HCEC 1CT (cell line): ENCODE measurements around the gene RGL1.

Source experiments
- DNase-seq: peaks from one replicate; pipeline ENCODE4 v3.0.0-alpha.2; 2017

RGL1 gene

DNA sequence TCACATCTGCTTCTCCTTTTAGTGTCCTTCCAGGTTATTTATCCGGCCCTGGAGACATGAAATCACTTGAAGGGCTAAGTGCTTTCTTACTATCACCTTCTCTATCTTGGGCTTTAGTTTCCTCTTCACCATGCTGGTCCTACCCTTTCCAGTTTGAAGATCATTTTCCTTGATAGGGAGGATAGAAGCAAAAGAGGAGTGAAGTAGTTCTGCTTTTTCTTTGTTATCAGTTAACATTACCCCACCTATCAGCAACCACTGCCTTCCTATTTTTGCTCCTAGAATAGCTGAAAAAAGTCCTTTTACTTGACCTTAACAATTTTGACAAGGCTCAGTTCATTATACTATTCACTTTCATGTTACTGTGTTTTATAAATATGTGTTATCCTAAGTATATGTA, 19.4 kb downstream of the RGL1 start:
- DNase-seq: no peak

DNA sequence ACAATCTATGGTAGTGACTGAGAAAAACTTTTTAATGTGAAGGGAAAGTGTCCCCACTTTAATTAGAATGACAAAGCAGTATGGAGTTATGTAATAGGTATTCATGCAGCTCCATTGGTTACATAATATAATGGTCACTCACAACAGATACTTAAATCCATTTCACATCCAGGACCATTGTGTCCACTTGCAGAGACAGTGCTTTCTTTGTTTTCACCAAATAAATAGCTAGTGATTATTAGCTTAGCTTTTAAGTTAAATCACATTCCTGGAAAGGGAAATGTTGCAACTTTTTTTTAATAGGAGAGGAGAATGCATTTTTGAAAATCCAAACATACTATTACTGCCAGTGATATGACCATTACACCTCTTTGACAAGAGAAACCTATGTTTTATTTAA, 22.9 kb downstream of the RGL1 start:
- DNase-seq: no peak

DNA sequence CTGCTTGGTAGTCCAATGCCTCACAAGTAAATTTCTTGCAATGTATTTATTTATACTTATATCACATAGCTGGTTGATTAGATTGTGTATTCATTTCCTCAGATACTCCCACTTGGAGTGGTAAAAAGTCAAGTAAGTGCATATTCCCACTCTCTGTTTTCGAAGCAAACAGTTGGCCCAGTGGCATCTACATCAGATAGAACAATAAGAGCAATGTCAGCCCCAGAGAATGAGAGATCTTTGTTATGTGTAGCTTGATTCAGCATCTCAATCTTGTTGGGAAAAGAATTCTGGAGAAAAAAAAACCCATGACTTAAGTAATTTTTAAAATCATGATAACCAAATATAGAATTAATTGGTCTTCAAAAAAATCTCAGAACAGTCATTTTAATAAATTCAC, 25.5 kb downstream of the RGL1 start:
- DNase-seq: no peak

DNA sequence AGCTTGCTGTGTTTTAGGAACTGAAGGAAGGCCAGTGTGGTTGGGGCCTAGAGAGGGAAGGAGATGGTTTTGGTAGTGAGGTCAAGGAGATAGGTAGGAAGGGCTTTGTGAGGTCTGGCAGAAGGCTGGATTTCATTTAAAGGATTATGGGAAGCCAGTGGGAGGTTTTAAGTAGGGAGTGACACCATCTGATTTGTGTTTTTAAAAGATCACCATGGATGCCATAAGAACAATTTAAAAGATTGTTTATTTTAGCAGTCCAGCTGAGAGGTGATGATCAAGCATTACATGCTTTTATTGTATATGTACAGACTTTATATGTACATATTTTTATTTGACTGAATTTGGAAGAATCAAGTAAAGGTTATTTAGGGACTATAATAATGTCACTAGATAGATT, 26.4 kb downstream of the RGL1 start:
- peak; percentile 19 for DNase-seq

DNA sequence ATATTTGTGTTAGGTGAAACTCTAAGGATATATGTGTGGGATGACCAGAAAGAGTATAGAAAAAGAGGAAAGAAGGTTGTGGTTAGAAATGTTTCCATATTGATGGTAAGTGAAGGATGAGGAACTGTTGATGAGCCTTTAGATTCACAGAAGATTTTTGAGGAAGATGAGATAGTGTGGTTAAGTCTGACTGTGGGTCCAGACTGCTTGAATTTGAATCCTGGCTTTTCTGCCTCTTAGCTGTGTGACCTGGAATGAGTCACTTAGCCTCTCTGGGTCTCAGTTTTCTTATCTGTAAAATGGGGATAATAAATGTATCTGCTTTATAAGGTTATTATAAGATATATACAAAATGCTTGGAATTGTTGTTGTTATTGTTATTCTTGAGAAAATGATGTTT, 27.5 kb downstream of the RGL1 start:
- DNase-seq: no peak

DNA sequence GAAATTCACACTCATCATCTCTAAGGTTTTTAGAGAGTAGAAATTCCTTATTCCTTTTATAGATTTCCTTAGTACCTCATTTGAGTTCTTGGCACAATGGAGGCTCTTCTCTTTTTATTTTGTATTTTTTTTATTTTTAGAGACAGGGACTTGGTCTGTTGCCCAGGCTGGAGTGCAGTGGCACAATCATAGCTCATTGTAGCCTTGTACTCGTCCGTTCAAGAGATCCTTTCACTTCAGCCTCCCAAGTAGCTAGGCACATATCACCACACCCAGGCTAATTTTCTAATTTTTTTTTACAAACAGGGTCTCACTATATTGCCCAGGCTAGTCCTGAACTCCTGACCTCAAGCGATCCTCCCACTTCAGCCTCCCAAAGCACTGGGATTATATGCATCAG, 29.6 kb downstream of the RGL1 start:
- no peak for DNase-seq

DNA sequence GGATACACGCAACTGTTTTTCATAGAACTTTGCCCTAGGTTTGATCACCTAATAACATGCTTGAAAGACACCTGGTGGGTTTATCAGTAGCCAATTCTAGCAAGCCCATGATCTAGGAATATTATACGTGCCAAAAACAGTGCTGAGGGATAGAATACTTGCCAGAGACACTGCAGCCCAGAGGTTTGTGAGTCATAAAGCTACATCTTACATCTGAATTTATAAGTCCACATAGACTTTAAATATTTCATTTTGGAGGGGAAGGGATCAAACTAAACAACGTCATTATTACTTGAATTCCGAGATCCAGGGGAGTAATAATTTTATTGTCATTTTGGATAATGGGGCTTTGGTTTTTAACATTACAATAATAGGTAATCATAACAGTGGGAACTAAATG, 31.7 kb downstream of the RGL1 start:
- DNase-seq: no peak

DNA sequence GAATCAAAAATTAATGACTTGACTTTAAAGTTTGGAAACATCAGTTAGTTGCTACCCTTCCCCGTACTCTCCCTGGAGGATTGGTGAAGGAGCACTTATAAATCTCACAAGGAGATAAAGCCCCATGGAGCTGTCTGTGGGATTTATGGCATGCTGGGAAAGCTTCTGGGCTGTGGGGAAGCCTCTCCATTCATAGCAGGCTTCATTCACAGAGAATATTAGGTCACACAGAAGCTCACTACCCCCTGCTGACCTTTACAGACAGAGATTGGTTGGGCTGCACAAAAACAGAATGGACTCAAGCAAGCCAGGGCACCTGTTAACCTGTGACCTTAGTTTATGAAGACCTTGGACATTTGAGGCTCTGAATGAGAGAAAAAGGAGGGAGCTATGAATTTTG, 32.1 kb downstream of the RGL1 start:
- DNase-seq: no peak

DNA sequence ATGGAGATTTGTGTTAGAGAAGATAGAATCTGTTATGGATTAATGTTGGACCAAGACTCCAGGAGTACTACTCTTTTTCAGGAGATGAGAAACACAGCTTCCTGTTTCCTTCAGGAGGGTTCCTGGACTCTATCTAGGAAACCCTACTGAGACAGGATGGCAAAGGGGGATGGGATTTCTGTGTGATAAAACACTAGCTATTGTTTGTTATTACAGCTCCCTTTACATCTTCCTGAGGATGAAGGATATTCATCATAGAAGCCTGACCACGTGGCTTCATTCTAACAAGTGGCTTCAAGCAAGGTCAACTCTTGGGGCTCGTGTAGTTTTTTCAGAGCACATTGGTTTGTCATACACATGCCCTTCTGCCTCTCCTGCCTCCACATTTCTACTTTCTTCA, 33.3 kb downstream of the RGL1 start:
- no peak for DNase-seq

DNA sequence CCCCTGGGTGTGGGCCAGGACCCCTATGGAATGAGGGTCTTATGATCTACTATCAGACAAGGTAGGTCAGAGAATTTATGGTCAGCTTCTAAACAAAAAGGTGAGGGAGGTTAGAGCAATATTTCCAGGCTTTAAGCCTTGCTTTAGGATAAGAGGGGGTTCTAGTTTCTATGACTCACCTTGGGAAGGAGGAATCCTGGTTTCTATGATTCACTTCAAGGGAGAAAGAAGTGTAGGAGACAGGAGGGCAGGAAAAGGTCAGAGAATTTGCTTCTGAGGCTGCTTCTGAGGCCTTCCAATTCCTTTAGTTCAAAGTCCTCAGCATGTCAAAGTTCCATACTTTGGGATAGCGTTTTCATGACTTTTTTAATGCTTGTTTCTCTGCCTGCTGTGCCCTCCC, 35.2 kb downstream of the RGL1 start:
- DNase-seq: peak; percentile 81

DNA sequence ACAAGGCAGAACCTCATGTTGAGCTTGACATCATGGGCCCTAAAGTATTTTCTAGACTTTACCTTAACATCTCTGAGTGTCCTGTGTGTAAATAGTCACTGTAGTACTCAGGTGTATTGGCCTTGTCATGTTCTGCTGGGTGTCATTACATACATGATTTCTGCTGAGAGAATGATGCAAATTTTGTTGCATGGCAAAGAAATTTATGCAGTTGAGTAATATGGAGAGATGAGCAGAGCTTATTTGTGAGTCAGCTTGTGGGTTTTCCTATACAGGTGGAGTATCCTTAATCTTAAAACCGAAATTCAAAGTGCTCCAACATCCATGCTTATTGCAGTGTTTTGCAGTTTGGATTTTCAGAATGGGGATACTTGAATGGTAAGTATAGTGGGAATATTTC, 36.6 kb downstream of the RGL1 start:
- peak; percentile 67 for DNase-seq

DNA sequence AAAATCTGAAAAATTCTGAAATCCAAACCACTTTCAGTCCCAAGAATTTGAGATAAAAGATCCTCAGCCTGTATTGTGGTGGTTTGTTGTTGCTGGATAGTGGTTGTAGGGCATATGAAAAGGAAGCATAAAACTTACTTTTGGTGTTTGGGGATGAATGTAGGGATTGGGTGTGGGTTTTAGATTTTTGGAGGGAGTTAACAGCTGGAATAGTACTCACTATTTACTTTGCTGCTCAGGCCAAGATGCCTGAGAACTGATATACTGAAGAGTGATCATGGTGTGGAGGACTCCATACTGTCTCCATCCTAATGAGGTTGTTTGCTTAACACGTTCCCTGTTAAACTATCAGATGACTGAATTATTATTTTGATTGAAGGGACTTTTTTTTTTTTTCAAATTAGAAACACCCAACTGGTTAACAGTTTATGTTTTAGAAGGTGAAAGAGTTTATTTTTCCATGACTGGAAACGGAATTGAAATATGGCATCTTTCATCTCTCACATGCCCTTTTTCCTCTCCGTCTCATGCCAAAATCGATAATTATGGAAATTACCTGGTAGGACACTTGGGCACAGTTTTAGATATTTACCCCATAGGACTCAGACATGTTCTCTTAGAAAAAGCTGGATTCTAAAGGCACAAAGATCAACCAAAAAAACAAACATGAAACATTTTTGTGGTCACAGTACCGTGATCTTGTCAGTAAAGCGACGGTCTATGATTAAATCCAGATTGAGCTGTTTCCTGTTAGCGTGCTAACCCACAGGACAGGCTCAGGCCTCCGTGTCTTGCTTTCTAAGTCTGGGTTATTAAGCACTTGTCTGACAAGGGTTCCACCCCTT, 37.3 kb downstream of the RGL1 start:
- DNase-seq: peak; percentile 98

DNA sequence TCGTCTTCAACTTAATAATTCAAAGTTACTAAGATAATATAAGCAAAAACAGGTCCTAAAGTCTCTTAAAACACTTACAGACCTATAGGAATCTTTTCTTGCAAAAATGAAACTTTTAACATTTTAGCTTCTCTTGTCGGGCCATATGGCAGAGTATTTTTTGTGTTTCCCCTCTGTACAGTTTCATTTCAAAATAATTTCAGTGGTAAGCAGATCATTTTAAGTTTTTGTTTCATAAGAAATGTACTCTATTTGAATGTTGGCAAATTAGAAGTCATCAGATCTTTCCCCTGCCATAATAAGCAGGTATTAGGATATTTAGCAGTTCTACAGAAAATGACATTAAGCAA, 37.9 kb downstream of the RGL1 start:
- no peak for DNase-seq

DNA sequence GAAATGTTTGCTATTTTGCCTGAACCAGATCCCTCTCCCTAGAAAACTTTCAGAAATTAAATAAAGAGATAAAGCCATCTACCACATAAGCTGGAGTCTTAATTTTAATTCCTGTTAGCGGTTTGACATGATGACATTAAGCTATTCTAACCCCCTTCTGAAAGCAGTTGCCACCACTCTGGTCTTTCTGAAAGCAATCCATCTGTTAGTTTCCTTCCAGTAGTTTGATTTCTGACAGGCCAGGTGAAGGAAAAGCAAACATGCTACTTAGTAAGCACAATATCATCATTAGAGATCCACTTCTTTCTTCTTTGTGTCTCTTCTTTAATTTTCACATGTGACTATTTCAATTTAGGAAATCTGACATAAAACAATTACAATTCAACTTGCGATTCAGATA, 39.9 kb downstream of the RGL1 start:
- no peak for DNase-seq

DNA sequence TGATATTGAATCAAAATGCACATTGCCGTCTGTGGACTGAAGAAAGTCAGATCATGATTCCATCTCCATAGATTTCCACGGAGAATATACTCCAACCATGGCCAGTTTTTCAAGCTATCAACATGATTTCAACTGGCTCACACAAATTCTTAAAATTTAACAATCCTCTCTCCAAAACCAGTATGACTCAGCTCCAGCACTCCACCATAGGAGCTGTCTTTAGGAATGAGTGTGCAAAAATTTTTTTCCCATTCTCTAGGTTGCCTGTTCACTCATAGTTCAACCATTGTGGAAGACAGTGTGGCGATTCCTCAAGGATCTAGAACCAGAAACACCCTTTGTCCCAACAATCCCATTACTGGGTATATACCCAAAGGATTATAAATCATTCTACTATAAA, 40.8 kb downstream of the RGL1 start:
- DNase-seq: peak; percentile 65

DNA sequence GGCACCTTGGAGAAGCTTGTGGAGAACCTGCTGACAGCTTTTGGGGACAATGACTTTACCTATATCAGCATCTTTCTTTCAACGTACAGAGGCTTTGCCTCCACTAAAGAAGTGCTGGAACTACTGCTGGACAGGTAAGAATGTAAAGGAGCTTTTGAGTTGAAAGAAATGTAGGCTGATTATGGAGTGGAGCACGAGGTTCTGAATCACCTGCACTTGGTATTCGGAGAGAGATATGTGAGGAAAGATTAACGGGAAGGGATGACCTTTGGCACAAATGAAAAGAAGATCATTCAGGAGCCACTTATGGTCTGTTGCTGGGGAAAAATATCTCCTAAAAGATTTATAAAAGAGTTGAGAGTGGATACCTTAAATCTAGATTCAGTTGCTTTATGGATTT, 42.7 kb downstream of the RGL1 start:
- no peak for DNase-seq

DNA sequence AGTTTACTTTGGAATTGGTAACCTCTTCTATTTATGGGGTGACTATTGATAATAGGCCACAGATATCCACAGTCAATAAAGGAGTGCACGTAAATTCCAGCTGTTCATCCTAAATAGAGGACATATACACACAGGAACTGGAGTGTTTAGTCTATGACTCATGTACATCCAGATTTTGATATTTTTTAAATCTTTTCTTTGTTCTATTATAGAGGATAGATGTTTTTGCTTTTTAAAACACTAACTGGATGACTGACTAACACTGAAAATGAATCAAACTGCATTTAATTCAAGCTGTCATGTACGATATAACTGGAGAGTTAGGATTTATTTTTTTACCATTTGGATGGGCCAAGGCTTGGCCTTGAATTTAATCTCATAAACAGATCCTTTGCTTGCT, 45.9 kb downstream of the RGL1 start:
- DNase-seq: peak; percentile 22

DNA sequence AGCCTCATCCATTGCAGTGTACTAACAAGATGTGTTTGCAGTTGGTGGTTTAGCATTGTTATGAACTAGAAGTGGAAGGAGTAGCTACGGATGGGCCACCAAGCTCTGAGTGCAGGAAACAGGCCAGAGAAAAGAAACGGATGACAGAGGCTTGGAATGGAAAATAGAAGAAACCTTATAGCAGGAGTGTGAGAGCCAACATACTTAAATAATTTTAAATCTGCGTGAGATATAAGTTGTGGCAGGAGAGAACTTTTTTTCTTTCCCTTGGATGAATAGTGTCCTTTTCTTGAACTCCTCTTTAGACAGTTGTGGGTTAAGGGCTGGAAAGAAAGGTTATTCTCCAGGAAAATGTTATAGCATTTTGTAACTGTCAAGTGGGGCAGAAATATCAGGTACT, 54.2 kb downstream of the RGL1 start:
- no peak for DNase-seq

DNA sequence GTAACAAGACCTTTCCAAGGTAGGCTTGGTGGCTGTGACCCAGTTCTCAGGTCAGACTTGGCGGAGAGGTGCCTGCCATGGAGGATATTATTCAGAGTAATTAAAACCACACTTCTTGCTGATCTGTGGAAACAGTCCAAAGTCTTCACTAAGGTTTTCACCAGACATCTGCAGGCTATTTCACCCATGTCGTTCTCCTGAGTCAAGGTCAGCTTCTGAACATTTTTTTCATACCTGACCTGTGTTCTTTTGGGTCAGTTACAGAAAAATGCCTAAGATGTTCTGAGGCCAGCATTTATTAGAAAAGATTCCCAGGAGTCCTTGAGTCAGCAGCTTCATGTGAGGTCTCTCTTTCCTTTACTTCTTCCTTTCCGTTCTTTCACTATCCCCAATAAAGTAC, 54.9 kb downstream of the RGL1 start:
- DNase-seq: no peak

DNA sequence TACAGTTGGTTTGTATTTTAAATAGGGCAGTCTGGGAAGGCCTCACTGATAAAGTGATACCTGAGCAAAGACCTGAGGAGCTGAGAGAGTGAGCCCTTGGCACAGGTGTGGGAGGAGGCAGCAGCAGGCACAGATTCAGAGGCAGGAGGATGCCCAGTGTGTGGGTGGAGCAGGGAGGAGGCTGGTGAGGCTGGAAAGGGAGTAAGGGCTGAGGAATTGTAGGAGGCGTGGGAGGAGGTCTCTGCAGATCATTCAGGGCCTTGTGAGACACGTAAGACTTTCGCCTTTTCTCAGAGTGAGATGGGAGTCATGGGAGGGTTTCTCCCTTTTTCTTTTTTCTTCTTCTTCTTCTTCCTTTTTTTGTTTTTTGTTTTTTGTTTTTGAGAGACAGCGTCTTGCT, 58.0 kb downstream of the RGL1 start:
- no peak for DNase-seq

DNA sequence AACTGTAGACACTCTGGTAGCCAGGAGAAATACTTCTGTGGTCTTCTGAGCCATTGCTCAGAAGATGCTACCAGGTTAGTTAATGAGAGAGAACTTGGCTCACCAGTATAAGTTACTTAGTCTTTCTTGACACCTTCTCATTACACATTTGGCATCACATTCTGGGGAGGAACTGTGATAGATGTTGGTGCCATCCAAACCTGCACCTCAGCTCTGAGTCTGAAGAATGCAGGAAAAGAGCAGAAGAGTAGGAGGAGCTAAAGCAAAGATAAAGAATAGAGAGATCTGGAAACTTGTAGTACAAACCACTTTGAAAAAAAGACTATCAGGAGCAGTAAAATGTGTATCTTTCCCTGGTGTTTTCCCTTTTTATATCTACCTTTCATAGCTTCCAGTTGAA, 58.9 kb downstream of the RGL1 start:
- no peak for DNase-seq

DNA sequence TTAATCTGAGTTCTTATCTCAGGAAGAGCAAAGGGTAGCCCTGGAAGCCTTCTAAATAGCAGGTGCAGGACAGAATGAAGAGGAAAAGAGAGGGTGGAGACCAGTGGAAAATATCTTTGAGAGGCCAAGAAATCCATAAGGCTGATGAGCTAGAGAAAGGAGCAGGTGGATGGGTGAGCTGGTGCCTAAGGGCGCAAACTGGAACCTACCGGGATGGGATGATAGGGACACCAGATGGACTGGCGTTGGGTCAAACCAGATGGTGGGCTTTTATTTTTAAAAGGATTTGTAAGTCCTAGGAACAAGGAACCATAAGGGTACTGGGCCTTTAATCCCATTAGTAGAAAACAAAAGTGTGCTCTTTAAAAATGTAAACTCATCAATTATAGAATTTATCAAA, 59.7 kb downstream of the RGL1 start:
- DNase-seq: no peak

DNA sequence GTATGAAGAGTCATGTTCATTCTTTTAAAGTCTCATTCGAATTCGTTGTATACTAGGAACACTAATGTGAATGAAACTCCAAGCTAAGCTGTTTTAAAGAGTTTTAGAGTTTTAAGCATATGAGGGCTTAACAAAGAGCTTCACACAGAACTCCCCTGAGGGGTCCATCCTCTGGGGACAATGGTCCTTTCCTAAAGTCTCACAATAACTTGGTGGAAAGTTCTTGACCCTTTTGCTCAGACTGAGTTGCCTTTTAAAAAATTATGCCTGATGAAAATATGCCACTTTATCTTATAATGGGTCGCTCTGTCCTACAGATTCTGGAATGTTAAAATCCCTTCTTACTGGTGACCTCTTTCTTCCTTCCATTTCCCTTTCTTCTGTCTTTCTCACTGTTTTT, 64.3 kb downstream of the RGL1 start:
- DNase-seq: no peak

DNA sequence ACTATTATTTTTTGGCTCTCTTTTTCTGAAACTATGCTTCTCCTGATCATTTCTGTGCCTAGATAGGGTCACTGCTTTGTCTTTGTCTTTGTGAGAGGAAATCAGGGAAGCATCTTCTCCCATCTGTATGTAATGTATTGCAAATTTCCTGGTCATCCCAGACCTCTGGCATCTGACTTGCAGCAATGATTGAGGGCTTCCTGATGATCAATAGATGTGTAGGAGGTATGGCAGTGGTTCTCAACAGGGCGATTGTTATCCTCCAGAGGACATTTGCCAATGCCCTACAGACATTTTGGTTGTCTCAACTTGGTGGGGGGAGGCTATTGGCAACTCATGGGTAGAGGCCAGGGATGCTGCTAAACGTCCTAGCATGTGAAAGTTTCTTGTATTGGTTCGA, 64.7 kb downstream of the RGL1 start:
- DNase-seq: no peak

DNA sequence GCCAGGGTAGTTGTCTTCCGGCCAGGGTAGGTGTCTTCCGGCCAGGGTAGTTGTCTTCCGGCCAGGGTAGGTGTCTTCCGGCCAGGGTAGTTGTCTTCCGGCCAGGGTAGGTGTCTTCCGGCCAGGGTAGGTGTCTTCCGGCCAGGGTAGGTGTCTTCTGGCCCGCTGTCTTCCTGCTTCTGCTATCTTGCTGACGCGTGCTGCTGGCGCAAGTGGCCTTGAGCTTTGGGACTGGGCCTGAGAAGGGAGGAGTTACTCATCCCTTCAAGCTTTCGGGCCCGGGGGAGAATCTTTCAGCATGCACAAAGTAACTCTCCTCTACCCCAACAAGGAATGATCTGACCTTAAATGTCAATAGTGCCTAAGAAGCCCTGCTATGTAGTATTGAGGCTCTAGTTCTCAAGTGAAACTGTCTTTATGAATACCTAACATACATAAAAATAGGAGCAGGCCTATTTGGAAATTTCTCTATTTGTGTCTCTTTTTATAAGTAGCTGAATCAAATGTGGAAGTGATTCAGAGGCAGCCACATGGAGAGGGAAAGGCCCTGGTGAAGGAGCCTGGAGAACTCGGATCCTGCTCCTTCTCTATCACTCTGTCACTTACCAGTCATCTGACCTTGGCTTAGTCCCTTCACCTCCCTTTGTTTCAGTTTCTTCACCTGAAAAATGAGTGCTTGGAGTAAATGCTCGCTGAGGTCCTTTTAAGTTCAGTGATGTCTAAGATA, 65.6 kb downstream of the RGL1 start:
- DNase-seq: no peak
